Ascending aorta (tissue), 2 donors: Measurements from ENCODE around the gene MYL4. TPM values are rescaled to one million over a fixed set of nuclear protein-coding genes. Genes with fewer than 3 reads are reported as not detected.
"Not testable (repeated sequence)": the region's sequence is repeated elsewhere in the genome, so short reads cannot be mapped to it uniquely, and the experiment has no call there.

Source experiments
- DNase-seq, 2 donors: peaks; one replicate each; pipeline ENCODE4 v3.0.0-alpha.2; 2019; ENCODE audit warnings: low spot score in 2 of 2
- H3K27ac ChIP-seq, 2 donors: fragments of 200-600 bp; sonication (generic); one replicate each; pipeline ENCODE4 v1.5.1; 2016 to 2017; ENCODE audit warnings: mild to moderate bottlenecking in 1 of 2
- H3K27me3 ChIP-seq: fragments of 200-600 bp; sonication (generic); one replicate; pipeline ENCODE4 v1.5.1; 2017
- H3K36me3 ChIP-seq, 2 donors: fragments of 200-600 bp; sonication (generic); one replicate each; pipeline ENCODE4 v1.5.1; 2016
- H3K4me1 ChIP-seq, 2 donors: fragments of 200-600 bp; sonication (generic); one replicate each; pipeline ENCODE4 v1.5.1; 2016 to 2017; ENCODE audit warnings: mild to moderate bottlenecking in 1 of 2
- H3K4me3 ChIP-seq, 2 donors: fragments of 200-600 bp; sonication (generic); one replicate each; pipeline ENCODE4 v1.5.1; 2016 to 2017; ENCODE audit warnings: mild to moderate bottlenecking in 1 of 2
- H3K9me3 ChIP-seq, 2 donors: fragments of 200-600 bp; sonication (generic); one replicate each; pipeline ENCODE4 v1.5.1; 2016
- CTCF ChIP-seq, 3 experiments: fragments of 200-600 bp in 2 of 3; fragments of 450-650 bp in 1 of 3; sonication (generic) in 2 of 3; IDR thresholded peaks; one replicate each; pipeline ENCODE4 v1.5.1; 2016 to 2019; ENCODE audit warnings: antibody characterized with exemption in 3 of 3, mild to moderate bottlenecking in 1 of 3, moderate library complexity in 1 of 3
- intact Hi-C: fragments of 100-400 bp; cut with DNase I; formaldehyde crosslinking; loops from one replicate; pipeline ENCODE4 v1.15.1; 2023
- total RNA-seq: library from RNA; depleted of rRNA; stranded (reverse); fragments of >200 nt; gene quantifications from one replicate; pipeline ENCODE4 v1.1.0, GENCODE V29; 2016

Gene MYL4
- not detected for total RNA-seq

GRCh38 chr17:47208744-47209488 lies at the start of gene MYL4:
Gene MYL4, plus strand, starts transcription at chr17:47209348. Its CDS starts 75 bp downstream, at chr17:47209423.
- intact Hi-C loops, result no loop called here
- H3K27ac ChIP-seq, result no peak within 1 kb of the TSS
- H3K4me1 ChIP-seq, result peaks cover 3 to 9% of the 10 kb centered on the region in 2 donors
- H3K27me3 ChIP-seq, result no peaks in the 10 kb centered on the region
- no peaks in the 10 kb centered on the region for H3K36me3 ChIP-seq
- no peak within 1 kb of the TSS for H3K4me3 ChIP-seq
- no peak for DNase-seq
- no peaks in the 10 kb centered on the region for H3K9me3 ChIP-seq
- TF ChIP-seq CTCF (IDR thresholded peaks at IDR 0.05), result no peak

GRCh38 chr17:47162013-47162622 lies 47.0 kb upstream of the MYL4 start:
- no peak for TF ChIP-seq CTCF (IDR thresholded peaks at IDR 0.05)
- H3K36me3 ChIP-seq, result peaks cover 18 to 43% of the 10 kb centered on the region in 2 donors

GRCh38 chr17:47164263-47164662 lies 44.9 kb upstream of the MYL4 start:
- no peak overlapping the region for H3K27ac ChIP-seq
- intact Hi-C loops, result no loop called here
- H3K4me3 ChIP-seq, result no peak overlapping the region
- peaks cover 0 to 4% of the 10 kb centered on the region in 2 donors for H3K4me1 ChIP-seq
- H3K36me3 ChIP-seq, result peaks cover 24 to 46% of the 10 kb centered on the region in 2 donors
- H3K27me3 ChIP-seq, result no peaks in the 10 kb centered on the region
- no peaks in the 10 kb centered on the region for H3K9me3 ChIP-seq
- TF ChIP-seq CTCF (IDR thresholded peaks at IDR 0.05), result no peak
- no peak for DNase-seq

More at GRCh38 chr17:47162013-47162622, 47.0 kb upstream of the MYL4 start:
- H3K27ac ChIP-seq, result no peak overlapping the region
- no peak for DNase-seq
- H3K27me3 ChIP-seq, result no peaks in the 10 kb centered on the region
- H3K4me3 ChIP-seq, result no peak overlapping the region
- intact Hi-C loops, result no loop called here
- H3K9me3 ChIP-seq, result no peaks in the 10 kb centered on the region
- H3K4me1 ChIP-seq, result peaks cover 0 to 4% of the 10 kb centered on the region in 2 donors

- H3K27ac ChIP-seq, result no peak overlapping the region
- H3K4me1 ChIP-seq, result peaks cover 0 to 4% of the 10 kb centered on the region in 2 donors
- intact Hi-C loops, result no loop called here
- DNase-seq, result no peak
- H3K4me3 ChIP-seq, result no peak overlapping the region
- H3K36me3 ChIP-seq, result peaks cover 28 to 44% of the 10 kb centered on the region in 2 donors
- H3K9me3 ChIP-seq, result no peaks in the 10 kb centered on the region
- no peaks in the 10 kb centered on the region for H3K27me3 ChIP-seq
- no peak for TF ChIP-seq CTCF (IDR thresholded peaks at IDR 0.05)
Observed at GRCh38 chr17:47165137-47165536, 44.0 kb upstream of the MYL4 start.

GRCh38 chr17:47166854-47167253 lies 42.3 kb upstream of the MYL4 start:
- DNase-seq, H3K27ac ChIP-seq, H3K4me3 ChIP-seq, H3K27me3 ChIP-seq, intact Hi-C loops, H3K9me3 ChIP-seq, H3K4me1 ChIP-seq: not testable (repeated sequence)
- H3K36me3 ChIP-seq, result peaks cover 29 to 46% of the 10 kb centered on the region in 2 donors

GRCh38 chr17:47168896-47169295 lies 40.3 kb upstream of the MYL4 start:
- intact Hi-C loops, H3K27me3 ChIP-seq: not testable (repeated sequence)
- H3K36me3 ChIP-seq, result peaks cover 30 to 46% of the 10 kb centered on the region in 2 donors

More at GRCh38 chr17:47168896-47169295, 40.3 kb upstream of the MYL4 start:
- not testable (repeated sequence) for H3K4me1 ChIP-seq, H3K9me3 ChIP-seq, H3K4me3 ChIP-seq, H3K27ac ChIP-seq, DNase-seq
